Globus pallidus (tissue), 1 donor: Measurements from ENCODE around the gene FILIP1.

Experiments used
- DNase-seq: peaks from one replicate; pipeline ENCODE4 v3.0.0-alpha.2; 2015; ENCODE audit warnings: low spot score

FILIP1 gene

GRCh38 chr6:75493400-75494064 is at the start of gene FILIP1:
TSS of gene FILIP1 (minus strand) at chr6:75493800. CDS start at chr6:75414972, 78,828 bp downstream.
- DNase-seq, result peak; percentile 5

- no peak for DNase-seq
Measured at GRCh38 chr6:75543311-75543710, 49.7 kb upstream of the FILIP1 start.

- DNase-seq, result no peak
Measured at GRCh38 chr6:75539136-75539535, 45.5 kb upstream of the FILIP1 start.

GRCh38 chr6:75532521-75532920 is 38.9 kb upstream of the FILIP1 start:
- DNase-seq, result no peak

- DNase-seq, result no peak
Measured at GRCh38 chr6:75531174-75531573, 37.6 kb upstream of the FILIP1 start.

GRCh38 chr6:75530696-75531095 is 37.1 kb upstream of the FILIP1 start:
- no peak for DNase-seq

- DNase-seq, result no peak
Measured at GRCh38 chr6:75528423-75528822, 34.8 kb upstream of the FILIP1 start.

- peak; percentile 63 for DNase-seq
Measured at GRCh38 chr6:75526502-75527127, 33.0 kb upstream of the FILIP1 start.

- no peak for DNase-seq
Measured at GRCh38 chr6:75525682-75526081, 32.1 kb upstream of the FILIP1 start.

GRCh38 chr6:75524322-75524972 is 30.8 kb upstream of the FILIP1 start:
- DNase-seq, result no peak

- no peak for DNase-seq
Measured at GRCh38 chr6:75516757-75517156, 23.2 kb upstream of the FILIP1 start.

- DNase-seq, result no peak
Measured at GRCh38 chr6:75512591-75512990, 19.0 kb upstream of the FILIP1 start.

GRCh38 chr6:75505424-75505823 is 11.8 kb upstream of the FILIP1 start:
- no peak for DNase-seq

GRCh38 chr6:75504465-75505222 is 11.0 kb upstream of the FILIP1 start:
- no peak for DNase-seq

- no peak for DNase-seq
Measured at GRCh38 chr6:75503291-75503690, 9.7 kb upstream of the FILIP1 start.

- DNase-seq, result no peak
Measured at GRCh38 chr6:75502884-75503283, 9.3 kb upstream of the FILIP1 start.

GRCh38 chr6:75501756-75502155 is 8.2 kb upstream of the FILIP1 start:
- no peak for DNase-seq

GRCh38 chr6:75499640-75500039 is 6.0 kb upstream of the FILIP1 start:
- DNase-seq, result no peak

GRCh38 chr6:75498862-75499261 is 5.3 kb upstream of the FILIP1 start:
- no peak for DNase-seq

GRCh38 chr6:75497994-75498393 is 4.4 kb upstream of the FILIP1 start:
- DNase-seq, result no peak

GRCh38 chr6:75495011-75495410 is 1.4 kb upstream of the FILIP1 start:
- no peak for DNase-seq

GRCh38 chr6:75494290-75494689 is 690 bp upstream of the FILIP1 start:
- no peak for DNase-seq
